ENCODE data around the gene CLCNKB. TPM values are rescaled to one million over a fixed set of nuclear protein-coding genes. Genes with fewer than 3 reads are reported as not detected.

The CLCNKB gene
- total RNA-seq, 2 experiments from 2014 or later: not detected

DNA sequence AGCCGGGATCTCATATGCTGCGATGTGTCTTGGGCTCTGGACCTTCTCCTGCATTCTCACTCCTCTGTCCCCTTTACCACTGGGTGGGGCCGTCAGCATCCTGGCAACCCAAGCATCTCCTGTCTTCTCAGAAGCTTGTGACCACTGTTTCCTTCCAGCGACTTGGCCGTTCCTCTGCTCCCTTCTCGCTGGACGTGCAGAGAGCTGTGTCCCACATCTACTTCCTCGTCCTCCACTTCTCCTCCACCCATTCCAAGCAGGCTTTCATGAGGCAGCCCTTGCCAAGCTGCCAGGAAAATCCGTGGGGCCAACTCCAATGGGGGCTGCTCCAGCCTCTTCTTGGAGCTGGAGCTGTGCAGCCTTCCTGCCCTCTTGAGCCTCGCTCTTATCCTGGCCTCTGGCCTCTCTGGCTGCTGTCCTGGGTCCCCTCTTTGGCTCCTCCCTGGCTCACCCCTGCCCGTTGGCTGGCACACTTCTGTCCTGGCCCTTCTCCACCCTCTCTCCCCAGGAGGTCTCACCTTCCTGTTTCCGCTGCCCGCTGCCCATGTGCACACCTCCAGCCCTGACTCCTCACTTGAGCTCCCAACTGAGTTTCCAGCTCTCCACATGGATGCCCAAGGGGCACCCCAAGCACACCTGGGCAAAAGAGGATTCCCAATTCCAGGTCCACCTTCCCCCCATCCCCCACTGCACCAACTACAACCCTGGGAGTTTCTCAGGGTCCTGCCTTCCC, 21.1 kb downstream of the CLCNKB start:
- ChIA-PET CTCF (interaction anchor here (1.0 to 1.6 kb wide), 4 partner anchors 15 to 273 kb away, joined by 3 to 6 read pairs (median 4); no protein-coding TSS in a partner anchor), POLR2A (no interaction called here)
- H3K27ac Mint-ChIP-seq: no peak overlapping the region
- no peaks in the 10 kb centered on the region for H3K36me3 Mint-ChIP-seq
- peaks cover 10% of the 10 kb centered on the region for H3K4me1 Mint-ChIP-seq (ENCODE audit: low read depth)
- H3K4me3 Mint-ChIP-seq: no peak overlapping the region
- intact Hi-C loops (cut with micrococcal nuclease): no loop called here
- H3K9me3 Mint-ChIP-seq: no peaks in the 10 kb centered on the region
- no peaks in the 10 kb centered on the region for H3K27me3 Mint-ChIP-seq
- no peak for DNase-seq

DNA sequence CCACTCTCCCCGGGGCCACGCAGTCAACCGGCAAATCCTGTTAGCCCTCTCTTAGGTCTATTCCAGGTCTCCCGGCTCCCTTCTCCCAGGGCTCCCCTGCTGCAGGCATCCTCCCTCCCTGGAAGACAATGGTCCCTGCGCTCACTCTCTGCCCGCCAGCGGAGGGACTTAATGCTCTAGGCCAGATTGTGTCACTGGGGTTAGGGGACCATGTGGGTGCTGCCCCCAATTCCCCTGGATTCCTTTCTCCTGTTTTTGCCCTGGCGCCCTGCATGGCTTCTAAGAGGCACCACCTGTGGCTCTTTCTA, 21.6 kb downstream of the CLCNKB start:
- Mint-ChIP-seq H3K36me3 (no peaks in the 10 kb centered on the region), H3K27ac (no peak overlapping the region), H3K4me3 (no peak overlapping the region), H3K27me3 (no peaks in the 10 kb centered on the region), H3K9me3 (no peaks in the 10 kb centered on the region), H3K4me1 (ENCODE audit: low read depth) (peaks cover 14% of the 10 kb centered on the region)
- ChIA-PET POLR2A (no interaction called here), CTCF (interaction anchor here (1.5 to 1.6 kb wide), 2 partner anchors 14 to 17 kb away, joined by 3 to 4 read pairs; no protein-coding TSS in a partner anchor)
- no peak for DNase-seq
- intact Hi-C loops (cut with micrococcal nuclease): no loop called here

DNA sequence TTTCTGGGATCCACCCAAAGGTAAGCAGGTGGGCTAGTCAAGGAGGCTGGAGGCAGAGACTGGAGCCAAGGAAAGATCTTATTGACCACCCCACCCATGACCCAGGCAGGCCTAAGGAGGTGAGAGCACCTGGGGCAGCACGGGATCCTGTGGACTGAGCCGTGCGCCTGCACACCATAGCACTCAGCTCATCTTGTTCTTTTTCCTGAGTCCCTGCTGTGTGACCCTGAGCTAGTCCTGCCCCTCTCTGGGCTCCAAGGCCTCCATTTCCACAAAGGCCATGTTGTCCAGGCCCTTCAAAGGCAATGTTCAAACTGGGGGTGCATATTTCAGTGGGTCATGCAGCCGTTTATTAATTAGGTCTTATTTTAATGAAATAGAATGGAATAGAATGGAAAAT, 22.7 kb downstream of the CLCNKB start:
- H3K27me3 Mint-ChIP-seq: no peaks in the 10 kb centered on the region
- ChIA-PET CTCF (interaction anchor here (1.7 kb wide), 1 partner anchor 12 kb away, joined by 6 read pairs; no protein-coding TSS in a partner anchor), POLR2A (interaction anchor here (0.6 kb wide), 1 partner anchor 55 kb away, joined by 4 read pairs; no protein-coding TSS in a partner anchor)
- DNase-seq: no peak
- no peaks in the 10 kb centered on the region for H3K36me3 Mint-ChIP-seq
- H3K9me3 Mint-ChIP-seq: no peaks in the 10 kb centered on the region
- H3K27ac Mint-ChIP-seq: no peak overlapping the region
- H3K4me1 Mint-ChIP-seq (ENCODE audit: low read depth): peaks cover 15% of the 10 kb centered on the region
- intact Hi-C loops (cut with micrococcal nuclease): no loop called here
- no peak overlapping the region for H3K4me3 Mint-ChIP-seq

DNA sequence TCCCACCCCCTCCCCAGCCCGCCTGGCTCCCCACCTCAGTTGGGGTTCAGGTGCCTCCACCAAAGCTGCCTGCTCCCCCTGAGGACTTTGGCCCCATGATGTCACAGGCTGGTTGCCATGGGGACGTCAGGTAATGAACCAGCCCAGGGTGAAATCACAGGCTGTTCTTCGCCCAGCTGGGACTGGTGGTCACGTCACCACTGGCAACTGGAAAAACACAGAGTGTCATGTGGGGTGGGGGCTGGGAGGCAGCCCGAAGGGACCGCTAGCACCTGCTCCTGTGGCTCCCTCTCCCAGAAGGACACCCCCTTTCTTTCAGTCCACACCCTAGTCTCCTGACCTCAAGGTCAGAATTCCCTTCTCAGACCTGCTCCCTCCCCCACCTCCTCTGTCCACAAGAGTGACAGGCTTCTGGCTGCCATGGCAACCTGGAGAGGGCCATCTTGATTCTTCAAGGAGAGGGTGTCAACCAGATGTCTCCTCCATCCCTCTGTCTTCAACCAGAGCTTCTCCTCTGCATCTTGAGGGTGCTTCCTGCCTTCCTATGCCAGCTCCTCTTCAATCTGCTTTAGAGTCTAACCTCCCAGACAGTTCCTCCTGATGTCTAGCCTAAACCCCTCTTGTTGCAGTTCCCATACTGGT, 23.7 kb downstream of the CLCNKB start:
- H3K27me3 Mint-ChIP-seq: no peaks in the 10 kb centered on the region
- H3K9me3 Mint-ChIP-seq: no peaks in the 10 kb centered on the region
- intact Hi-C loops (cut with micrococcal nuclease): no loop called here
- H3K27ac Mint-ChIP-seq: no peak overlapping the region
- ChIA-PET POLR2A (no interaction called here), CTCF (interaction anchor here (1.7 to 2.9 kb wide), 2 partner anchors 11 to 15 kb away, joined by 6 to 11 read pairs; no protein-coding TSS in a partner anchor)
- no peak overlapping the region for H3K4me3 Mint-ChIP-seq
- no peaks in the 10 kb centered on the region for H3K36me3 Mint-ChIP-seq
- no peak for DNase-seq
- H3K4me1 Mint-ChIP-seq (ENCODE audit: low read depth): peaks cover 15% of the 10 kb centered on the region

DNA sequence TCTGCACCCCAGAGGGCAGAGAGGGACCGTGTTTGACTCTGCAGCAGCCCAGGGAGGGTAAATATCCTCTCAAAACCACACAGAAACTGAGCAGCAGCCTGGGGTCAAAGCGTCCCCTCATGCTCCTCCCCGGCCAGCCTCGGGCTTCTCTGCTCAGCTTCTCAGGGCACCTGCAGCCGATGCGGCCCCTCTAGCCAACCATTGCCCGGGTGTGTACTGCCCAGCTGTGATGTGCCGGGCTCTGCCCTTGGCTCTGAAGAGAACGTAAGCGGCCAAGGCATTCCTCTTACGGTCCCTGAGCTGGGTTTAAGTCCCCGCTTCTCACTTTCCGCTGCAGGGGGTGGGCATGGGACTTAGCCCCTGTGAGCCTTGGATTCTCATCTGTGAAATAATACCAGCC, 24.4 kb downstream of the CLCNKB start:
- intact Hi-C loops (cut with micrococcal nuclease): no loop called here
- Mint-ChIP-seq H3K9me3 (no peaks in the 10 kb centered on the region), H3K27ac (no peak overlapping the region), H3K36me3 (no peaks in the 10 kb centered on the region), H3K27me3 (no peaks in the 10 kb centered on the region), H3K4me1 (ENCODE audit: low read depth) (peaks cover 15% of the 10 kb centered on the region), H3K4me3 (no peak overlapping the region)
- POLR2A ChIA-PET: no interaction called here
- CTCF ChIA-PET: interaction anchor here (1.7 to 2.9 kb wide), 2 partner anchors 11 to 15 kb away, joined by 6 to 11 read pairs; no protein-coding TSS in a partner anchor
- no peak for DNase-seq

DNA sequence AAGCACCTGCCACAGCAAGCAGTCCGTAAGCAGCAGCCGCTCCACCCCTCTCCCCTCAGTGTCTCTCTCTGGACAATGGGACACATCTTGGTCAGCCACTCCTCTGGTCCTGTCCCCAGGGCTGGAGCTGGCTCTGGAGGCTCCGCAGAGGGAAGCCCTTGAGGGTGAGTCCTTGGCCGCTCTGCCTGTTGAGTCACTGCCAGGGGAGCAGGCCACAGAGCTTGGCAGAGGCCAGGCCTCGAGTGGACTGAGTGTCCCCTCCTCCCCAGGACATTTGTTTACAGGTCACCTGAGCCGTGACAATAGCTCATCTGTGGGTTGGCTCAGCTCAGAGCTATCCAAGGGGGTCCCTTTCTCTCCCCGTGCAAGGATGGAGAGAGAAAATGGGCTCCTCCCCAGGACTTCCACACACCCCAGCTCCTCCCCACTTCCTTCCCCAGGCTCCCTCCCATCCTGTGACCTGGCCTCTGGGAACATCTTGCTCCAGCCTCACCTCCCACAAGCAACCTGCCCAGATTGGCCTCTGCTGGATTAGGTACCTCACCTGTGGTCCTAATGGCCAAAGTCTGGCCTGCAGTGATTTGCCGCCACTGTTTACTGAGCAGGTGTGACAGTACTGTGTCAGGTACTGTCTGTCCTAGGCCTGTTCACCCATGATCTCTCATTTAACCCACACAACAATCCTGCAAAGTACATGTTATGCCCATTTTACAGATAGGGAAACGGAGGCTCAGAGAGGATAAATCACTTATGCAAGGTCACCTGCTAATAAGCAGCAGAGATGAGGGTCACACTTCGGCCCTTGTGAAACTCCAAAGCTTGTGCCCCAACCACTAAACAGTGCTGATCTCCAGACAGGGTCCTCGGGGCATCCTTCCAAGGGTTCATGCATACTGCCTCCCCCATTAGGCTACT, 25.0 kb downstream of the CLCNKB start:
- Mint-ChIP-seq H3K9me3 (no peaks in the 10 kb centered on the region), H3K4me3 (no peak overlapping the region), H3K27ac (no peak overlapping the region), H3K27me3 (no peaks in the 10 kb centered on the region), H3K36me3 (no peaks in the 10 kb centered on the region), H3K4me1 (ENCODE audit: low read depth) (peaks cover 15% of the 10 kb centered on the region)
- intact Hi-C loops (cut with micrococcal nuclease): no loop called here
- ChIA-PET POLR2A (no interaction called here), CTCF (interaction anchor here (0.8 to 2.9 kb wide), 2 partner anchors 11 to 14 kb away, joined by 3 to 11 read pairs; no protein-coding TSS in a partner anchor)
- DNase-seq: no peak

DNA sequence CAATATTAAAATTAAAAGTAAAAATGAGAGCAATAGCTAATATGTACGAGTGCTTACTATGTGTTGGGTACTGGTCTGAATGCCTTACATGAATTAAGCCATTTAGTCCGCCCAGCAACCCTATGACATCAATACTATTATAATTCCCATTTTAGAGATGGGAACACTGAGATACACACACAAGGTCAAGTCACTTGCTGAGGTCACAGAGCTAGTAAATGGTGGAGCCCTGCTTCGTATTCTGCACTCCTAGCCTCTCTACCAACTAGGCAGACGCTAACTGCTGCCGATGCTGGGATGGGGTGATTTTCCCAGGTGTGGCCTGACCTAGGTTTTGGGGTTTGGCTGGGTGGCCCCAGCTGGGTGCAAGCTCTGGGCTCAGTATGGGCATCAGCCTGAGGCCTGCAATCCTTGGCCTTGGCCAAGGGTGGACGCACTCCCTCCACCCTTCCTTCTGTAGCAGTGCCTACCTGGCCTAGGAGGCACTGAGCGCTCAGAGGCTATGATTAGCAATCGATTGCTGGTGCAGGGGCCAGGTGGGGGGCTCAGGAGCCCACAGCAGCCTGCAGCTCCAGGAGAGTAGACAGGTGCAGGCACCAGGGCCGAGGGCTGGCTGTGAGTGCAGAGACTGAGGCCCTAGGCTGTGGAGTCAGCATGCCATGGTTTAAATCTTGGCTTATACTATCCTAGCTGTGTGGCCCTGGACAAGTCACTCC, 27.2 kb downstream of the CLCNKB start:
- H3K36me3 Mint-ChIP-seq: no peaks in the 10 kb centered on the region
- no peak overlapping the region for H3K27ac Mint-ChIP-seq
- intact Hi-C loops (cut with micrococcal nuclease): loop anchor here (10.0 kb wide), 1 partner anchor 294 kb away; the partner anchor contains the start of gene SZRD1
- H3K4me1 Mint-ChIP-seq (ENCODE audit: low read depth): peaks cover 13% of the 10 kb centered on the region
- ChIA-PET POLR2A (interaction anchor here (1.1 kb wide), 1 partner anchor 8 kb away, joined by 4 read pairs; no protein-coding TSS in a partner anchor), CTCF (interaction anchor here (1.4 to 4.6 kb wide), 5 partner anchors 8 to 118 kb away, joined by 4 to 31 read pairs (median 8); no protein-coding TSS in a partner anchor)
- H3K4me3 Mint-ChIP-seq: no peak overlapping the region
- H3K27me3 Mint-ChIP-seq: peaks cover 9% of the 10 kb centered on the region
- no peaks in the 10 kb centered on the region for H3K9me3 Mint-ChIP-seq
- DNase-seq: no peak

DNA sequence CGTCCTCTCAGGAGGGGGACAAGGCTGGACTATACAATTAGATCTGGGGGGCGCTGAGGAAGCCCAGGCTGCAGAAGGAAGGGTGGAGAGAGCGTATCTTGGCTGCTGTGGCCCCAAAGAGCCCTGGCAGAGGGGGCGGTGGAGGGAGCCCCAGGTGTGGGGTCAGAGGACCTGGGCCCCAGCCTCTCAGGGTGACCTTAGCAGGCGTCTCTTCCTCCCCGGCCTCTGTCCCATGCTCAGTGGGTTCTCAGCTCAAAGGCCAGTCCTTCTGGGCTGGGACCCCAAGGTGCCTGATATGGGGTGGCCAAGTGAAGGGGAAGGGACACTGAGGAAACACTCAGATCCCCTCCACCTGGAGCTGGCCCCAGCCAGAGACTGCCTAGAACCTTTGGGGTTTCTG, 28.0 kb downstream of the CLCNKB start:
- H3K27ac Mint-ChIP-seq: no peak overlapping the region
- CTCF ChIA-PET: interaction anchor here (1.4 to 4.6 kb wide), 4 partner anchors 11 to 280 kb away, joined by 4 to 31 read pairs (median 7); no protein-coding TSS in a partner anchor

DNA sequence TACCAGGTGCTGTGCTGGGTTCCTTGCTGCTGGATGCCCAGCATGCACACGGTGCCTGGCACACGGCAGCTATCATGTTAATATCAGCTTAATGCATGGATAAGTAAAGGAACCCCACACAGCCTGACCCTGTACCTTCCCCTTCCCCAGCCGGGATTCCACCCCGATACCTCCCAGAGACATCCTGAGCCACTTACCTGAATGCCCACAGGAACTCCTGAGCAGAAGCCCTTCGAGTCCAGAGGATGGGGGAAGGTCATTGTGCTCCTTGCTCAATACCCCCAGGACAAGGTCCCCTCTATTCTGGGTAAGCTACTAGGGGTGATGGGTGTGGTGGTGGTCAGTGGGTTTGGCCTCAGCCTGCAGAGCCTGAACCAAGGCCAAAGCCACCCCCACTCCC, 28.5 kb downstream of the CLCNKB start:
- no peak for DNase-seq
- peaks cover 13% of the 10 kb centered on the region for H3K4me1 Mint-ChIP-seq (ENCODE audit: low read depth)
- H3K4me3 Mint-ChIP-seq: no peak overlapping the region
- POLR2A ChIA-PET: interaction anchor here (1.3 kb wide), 1 partner anchor 135 kb away, joined by 3 read pairs; no protein-coding TSS in a partner anchor
- no peaks in the 10 kb centered on the region for H3K36me3 Mint-ChIP-seq
- no peak overlapping the region for H3K27ac Mint-ChIP-seq
- no peaks in the 10 kb centered on the region for H3K9me3 Mint-ChIP-seq
- CTCF ChIA-PET: interaction anchor here (1.2 to 4.7 kb wide), 7 partner anchors 10 to 280 kb away, joined by 3 to 43 read pairs (median 8); no protein-coding TSS in a partner anchor
- intact Hi-C loops (cut with micrococcal nuclease): loop anchor here (10.0 kb wide), 1 partner anchor 293 kb away; the partner anchor contains the start of gene SZRD1
- peaks cover 9% of the 10 kb centered on the region for H3K27me3 Mint-ChIP-seq

More for the DNA sequence above, 28.0 kb downstream of the CLCNKB start:
- POLR2A ChIA-PET: no interaction called here
- DNase-seq: no peak
- intact Hi-C loops (cut with micrococcal nuclease): loop anchor here (10.0 kb wide), 1 partner anchor 293 kb away; the partner anchor contains the start of gene SZRD1
- peaks cover 9% of the 10 kb centered on the region for H3K27me3 Mint-ChIP-seq
- H3K4me3 Mint-ChIP-seq: no peak overlapping the region
- H3K4me1 Mint-ChIP-seq (ENCODE audit: low read depth): peaks cover 13% of the 10 kb centered on the region
- H3K36me3 Mint-ChIP-seq: no peaks in the 10 kb centered on the region
- no peaks in the 10 kb centered on the region for H3K9me3 Mint-ChIP-seq

DNA sequence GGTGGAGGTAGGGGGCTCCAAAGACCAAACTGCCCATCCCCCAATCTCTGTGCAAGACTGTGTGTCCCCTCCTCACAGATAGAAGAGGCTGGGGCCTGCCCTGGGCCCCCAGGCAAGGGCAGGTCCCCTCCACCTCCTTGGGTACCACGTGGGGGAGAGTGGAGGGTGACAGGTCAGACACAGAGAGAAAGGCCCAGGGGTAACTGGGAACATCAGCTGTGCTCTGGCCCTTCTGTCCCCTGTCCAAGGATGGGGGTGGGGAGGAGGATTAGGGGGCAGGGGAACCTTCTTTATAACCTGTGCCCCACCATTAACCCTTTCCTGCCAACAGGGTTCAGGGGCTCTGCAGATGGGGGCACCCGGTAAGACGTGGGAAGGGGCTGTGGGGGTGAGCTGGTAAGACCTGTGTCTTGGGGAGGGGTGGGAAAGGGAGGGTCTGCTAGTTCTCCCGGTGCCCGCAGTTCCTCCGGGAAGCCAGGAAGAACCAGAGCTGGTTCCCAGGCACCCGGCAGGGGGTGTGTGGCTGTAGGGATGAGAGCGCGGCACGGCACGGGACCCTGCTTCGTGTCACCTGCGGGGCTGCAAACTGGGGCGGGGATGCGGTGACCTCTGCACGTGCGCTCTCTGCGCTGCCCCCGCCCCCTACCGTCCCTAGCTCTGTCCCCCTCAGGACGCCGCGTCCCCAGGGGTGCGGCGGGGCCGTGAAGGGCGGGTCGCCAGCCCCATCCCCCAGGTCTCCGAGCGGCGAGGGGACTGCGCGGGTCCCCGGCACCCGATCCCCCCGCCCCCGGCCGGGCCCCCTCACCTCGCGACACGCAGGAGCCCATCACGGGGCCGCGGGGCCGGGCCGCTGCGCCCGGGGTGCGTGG, 29.3 kb downstream of the CLCNKB start:
- H3K36me3 Mint-ChIP-seq: no peaks in the 10 kb centered on the region
- no peak for DNase-seq
- no peak overlapping the region for H3K27ac Mint-ChIP-seq
- intact Hi-C loops (cut with micrococcal nuclease): loop anchor here (10.0 kb wide), 1 partner anchor 292 kb away; the partner anchor contains the start of gene SZRD1
- no peaks in the 10 kb centered on the region for H3K9me3 Mint-ChIP-seq
- POLR2A ChIA-PET: interaction anchor here (1.3 kb wide), 1 partner anchor 134 kb away, joined by 3 read pairs; no protein-coding TSS in a partner anchor
- H3K4me1 Mint-ChIP-seq (ENCODE audit: low read depth): peaks cover 13% of the 10 kb centered on the region
- no peak overlapping the region for H3K4me3 Mint-ChIP-seq
- CTCF ChIA-PET: interaction anchor here (0.6 to 4.7 kb wide), 18 partner anchors 9 to 347 kb away, joined by 3 to 43 read pairs (median 6); partner anchors contain the start of genes CLCNKB and CPLANE2
- peaks cover 9% of the 10 kb centered on the region for H3K27me3 Mint-ChIP-seq

Measured in activated CD4-positive, alpha-beta memory T cell treated with anti-CD3 and anti-CD28 coated beads for 36 hours (primary cell).